ENCODE data around the gene RTEL1. TPM values are rescaled to one million over a fixed set of nuclear protein-coding genes. Genes with fewer than 3 reads are reported as not detected.
A peak's percentile ranks its signal among the peaks of the same experiment; 100 is the strongest.

Gene RTEL1
- total RNA-seq, 3 donors from 2014 or later: 50.6 to 67.7 (median 62.3) TPM

- H3K36me3 Mint-ChIP-seq (ENCODE audit: insufficient read depth): no peaks in the 10 kb centered on the region
- peaks cover 18% of the 10 kb centered on the region for H3K4me1 Mint-ChIP-seq (ENCODE audit: low read depth)
- H3K4me3 Mint-ChIP-seq: peak overlapping the region; percentile 55
- ATAC-seq (peak; percentile 4 to 13), DNase-seq (no peak)
- no peaks in the 10 kb centered on the region for H3K9me3 Mint-ChIP-seq
- no peaks in the 10 kb centered on the region for H3K27me3 Mint-ChIP-seq (ENCODE audit: low read depth)
These were observed 82.0 kb downstream of the RTEL1 start for GRCh38 chr20:63740070-63740626.

- H3K4me1 Mint-ChIP-seq (ENCODE audit: low read depth): peaks cover 13% of the 10 kb centered on the region
- H3K27me3 Mint-ChIP-seq (ENCODE audit: low read depth): no peaks in the 10 kb centered on the region
- H3K36me3 Mint-ChIP-seq (ENCODE audit: insufficient read depth): no peaks in the 10 kb centered on the region
- no peak for DNase-seq
- H3K9me3 Mint-ChIP-seq: no peaks in the 10 kb centered on the region
- peak overlapping the region; percentile 55 for H3K4me3 Mint-ChIP-seq
- ATAC-seq: peak; percentile 4 to 7
These were observed 82.7 kb downstream of the RTEL1 start for GRCh38 chr20:63740627-63741353.

GRCh38 chr20:63741354-63741675, 83.2 kb downstream of the RTEL1 start:
- no peaks in the 10 kb centered on the region for H3K36me3 Mint-ChIP-seq (ENCODE audit: insufficient read depth)
- ATAC-seq: no peak
- no peaks in the 10 kb centered on the region for H3K9me3 Mint-ChIP-seq
- no peaks in the 10 kb centered on the region for H3K27me3 Mint-ChIP-seq (ENCODE audit: low read depth)
- H3K4me3 Mint-ChIP-seq: peak overlapping the region; percentile 49
- DNase-seq: no peak
- peaks cover 8% of the 10 kb centered on the region for H3K4me1 Mint-ChIP-seq (ENCODE audit: low read depth)

- peak overlapping the region; percentile 49 for H3K4me3 Mint-ChIP-seq
- ATAC-seq (no peak), DNase-seq (no peak)
- H3K9me3 Mint-ChIP-seq: no peaks in the 10 kb centered on the region
- no peaks in the 10 kb centered on the region for H3K27me3 Mint-ChIP-seq (ENCODE audit: low read depth)
- H3K4me1 Mint-ChIP-seq (ENCODE audit: low read depth): peaks cover 4% of the 10 kb centered on the region
- no peaks in the 10 kb centered on the region for H3K36me3 Mint-ChIP-seq (ENCODE audit: insufficient read depth)
These were observed 83.7 kb downstream of the RTEL1 start for GRCh38 chr20:63741676-63742380.

- Mint-ChIP-seq H3K4me3 (no peak overlapping the region), H3K27me3 (ENCODE audit: low read depth) (no peaks in the 10 kb centered on the region), H3K9me3 (no peaks in the 10 kb centered on the region), H3K4me1 (ENCODE audit: low read depth) (no peaks in the 10 kb centered on the region), H3K36me3 (ENCODE audit: insufficient read depth) (no peaks in the 10 kb centered on the region)
- no peak for ATAC-seq
- no peak for DNase-seq
These were observed 84.4 kb downstream of the RTEL1 start for GRCh38 chr20:63742381-63743024.

GRCh38 chr20:63743210-63743970, 85.3 kb downstream of the RTEL1 start:
- Mint-ChIP-seq H3K36me3 (ENCODE audit: insufficient read depth) (no peaks in the 10 kb centered on the region), H3K27me3 (ENCODE audit: low read depth) (no peaks in the 10 kb centered on the region), H3K4me3 (no peak overlapping the region), H3K9me3 (no peaks in the 10 kb centered on the region), H3K4me1 (ENCODE audit: low read depth) (no peaks in the 10 kb centered on the region)
- no peak for DNase-seq
- ATAC-seq: no peak

GRCh38 chr20:63744158-63744557, 86.0 kb downstream of the RTEL1 start:
- Mint-ChIP-seq H3K4me1 (ENCODE audit: low read depth) (peaks cover 5% of the 10 kb centered on the region), H3K36me3 (ENCODE audit: insufficient read depth) (no peaks in the 10 kb centered on the region), H3K4me3 (no peak overlapping the region), H3K9me3 (no peaks in the 10 kb centered on the region), H3K27me3 (ENCODE audit: low read depth) (no peaks in the 10 kb centered on the region)
- DNase-seq: no peak
- ATAC-seq: no peak

- no peaks in the 10 kb centered on the region for H3K27me3 Mint-ChIP-seq (ENCODE audit: low read depth)
- H3K4me3 Mint-ChIP-seq: no peak overlapping the region
- H3K36me3 Mint-ChIP-seq (ENCODE audit: insufficient read depth): no peaks in the 10 kb centered on the region
- DNase-seq (no peak), ATAC-seq (no peak)
- H3K4me1 Mint-ChIP-seq (ENCODE audit: low read depth): peaks cover 7% of the 10 kb centered on the region
- H3K9me3 Mint-ChIP-seq: no peaks in the 10 kb centered on the region
These were observed 86.7 kb downstream of the RTEL1 start for GRCh38 chr20:63744574-63745423.

GRCh38 chr20:63745424-63745805, 87.3 kb downstream of the RTEL1 start:
- Mint-ChIP-seq H3K4me1 (ENCODE audit: low read depth) (peaks cover 8% of the 10 kb centered on the region), H3K36me3 (ENCODE audit: insufficient read depth) (no peaks in the 10 kb centered on the region), H3K4me3 (no peak overlapping the region), H3K27me3 (ENCODE audit: low read depth) (no peaks in the 10 kb centered on the region), H3K9me3 (no peaks in the 10 kb centered on the region)
- ATAC-seq (no peak), DNase-seq (no peak)

Other genes starting within 250 kb of the RTEL1 start
- gene KCNQ2, start 185.7 kb upstream of the RTEL1 start, total RNA-seq: not detected
- under 1 TPM; 0.63 to 0.96 (median 0.74) TPM for gene EEF1A2, start 159.2 kb upstream of the RTEL1 start, total RNA-seq
- 100 to 1,000 TPM; 137 to 171 (median 165) TPM for gene PPDPF, start 137.5 kb upstream of the RTEL1 start, total RNA-seq
- under 1 TPM; 0.13 to 0.21 (median 0.16) TPM for gene PTK6, start 120.9 kb upstream of the RTEL1 start, total RNA-seq
- not detected for gene SRMS, start 110.6 kb upstream of the RTEL1 start, total RNA-seq
- gene FNDC11, start 104.2 kb upstream of the RTEL1 start, total RNA-seq: under 1 TPM; 0.13 to 0.19 (median 0.18) TPM
- gene HELZ2, start 84.1 kb upstream of the RTEL1 start, total RNA-seq: 10 to 100 TPM in 1 of 3 donors, 1 to 10 TPM in 2; 7.4 to 11.9 (median 7.8) TPM
- gene GMEB2, start 31.2 kb upstream of the RTEL1 start, total RNA-seq: 10 to 100 TPM; 14.6 to 16.1 (median 15.1) TPM
- gene STMN3, start 4.9 kb upstream of the RTEL1 start, total RNA-seq: 10 to 100 TPM; 11.4 to 16.2 (median 12.4) TPM
- under 1 TPM in 1 of 3 donors, not detected in 2; 0.47 TPM for gene TNFRSF6B, start 38.3 kb downstream of the RTEL1 start, total RNA-seq
- gene ARFRP1, start 49.7 kb downstream of the RTEL1 start, total RNA-seq: 10 to 100 TPM; 62.1 to 67.1 (median 63.5) TPM
- gene ZGPAT, start 49.7 kb downstream of the RTEL1 start, total RNA-seq: 10 to 100 TPM; 38.1 to 43.9 (median 42.0) TPM
- gene LIME1, start 78.4 kb downstream of the RTEL1 start, total RNA-seq: 10 to 100 TPM in 1 of 3 donors, 1 to 10 TPM in 2; 7.1 to 10.4 (median 9.3) TPM
- gene SLC2A4RG, start 81.5 kb downstream of the RTEL1 start, total RNA-seq: 10 to 100 TPM; 17.2 to 18.1 (median 17.3) TPM
- 1 to 10 TPM in 2 of 3 donors, under 1 TPM in 1; 0.89 to 3.8 (median 2.2) TPM for gene ZBTB46, start 173.0 kb downstream of the RTEL1 start, total RNA-seq
- gene ABHD16B, start 203.2 kb downstream of the RTEL1 start, total RNA-seq: not detected
- 10 to 100 TPM; 87.4 to 95.0 (median 89.3) TPM for gene TPD52L2, start 207.0 kb downstream of the RTEL1 start, total RNA-seq
- 10 to 100 TPM; 37.2 to 38.5 (median 37.8) TPM for gene DNAJC5, start 236.8 kb downstream of the RTEL1 start, total RNA-seq

Data from activated T-cell treated with anti-CD3 and anti-CD28 coated beads, Interleukin-2, amount 50 U/mL, for 4 hours (primary cell).